SK-N-MC (cell line): ENCODE measurements around the gene CNGB1.

Experiments used
- EZH2 ChIP-seq: fragments of 200-600 bp; sonication (generic); IDR thresholded peaks from one replicate; pipeline ENCODE4 v1.6.1; 2017; ENCODE audit warnings: antibody characterized with exemption
- FOXP2 ChIP-seq: optimal IDR thresholded peaks from 2 replicates; pipeline ENCODE3; 2011; ENCODE audit warnings: mild to moderate bottlenecking, moderate library complexity; ENCODE audit not compliant: insufficient read depth; ENCODE audit errors: extremely low read length, control extremely low read depth
- POLR2AphosphoS5 ChIP-seq: IDR thresholded peaks from 2 replicates; pipeline ENCODE4 v1.6.1; 2012; ENCODE audit warnings: mild to moderate bottlenecking, low read depth, low read length, borderline replicate concordance

DNA sequence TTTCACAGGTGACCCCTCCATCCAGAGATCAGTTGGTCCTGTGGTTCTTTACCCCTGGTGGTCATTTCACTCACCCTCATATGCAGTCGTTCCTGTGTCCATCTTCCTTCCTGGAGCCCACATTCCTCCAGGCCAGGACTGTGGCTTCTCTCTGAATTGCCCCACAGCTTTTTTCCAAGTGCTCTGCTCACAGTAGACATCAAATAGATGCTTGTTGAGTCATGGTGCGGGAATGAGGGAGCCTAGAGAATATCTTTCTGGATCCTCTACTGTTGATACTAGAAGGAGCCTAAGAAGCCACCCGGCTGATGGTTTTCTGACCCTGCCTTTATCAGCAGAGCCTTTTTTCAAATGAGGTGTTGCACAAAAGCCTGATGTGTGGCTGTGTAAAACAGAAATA, 40.7 kb upstream of the CNGB1 start:
- no peak for TF ChIP-seq EZH2
- no peak for TF ChIP-seq POLR2AphosphoS5
- no peak for TF ChIP-seq FOXP2
